NCI-H2196 (cell line): ENCODE measurements around the gene ADAR.

ENCODE experiments used
- DNase-seq: peaks from one replicate; lab custom pipeline; 2025; ENCODE audit not compliant: unreplicated experiment; lab: John Stamatoyannopoulos, UW

ADAR gene

DNA sequence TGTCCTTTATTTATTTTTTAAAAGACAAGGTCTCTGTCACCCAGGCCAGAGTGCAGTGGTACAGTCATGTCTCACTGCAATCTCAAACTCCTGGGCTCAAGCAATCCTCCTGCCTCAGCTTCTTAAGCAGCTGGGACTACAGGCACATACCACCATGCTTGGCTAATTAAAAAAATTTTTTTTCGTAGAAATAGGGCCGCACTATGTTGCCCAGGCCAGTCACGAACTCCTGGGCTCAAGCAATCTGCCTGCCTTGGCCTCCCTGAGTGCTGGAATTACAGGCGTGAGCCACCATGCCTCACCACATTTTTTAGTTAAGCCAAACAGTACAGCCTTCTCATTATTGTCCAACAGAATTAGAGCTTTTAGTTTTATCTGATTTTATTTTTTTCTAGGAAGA lies 7.4 kb upstream of the ADAR start:
- DNase-seq: no peak

DNA sequence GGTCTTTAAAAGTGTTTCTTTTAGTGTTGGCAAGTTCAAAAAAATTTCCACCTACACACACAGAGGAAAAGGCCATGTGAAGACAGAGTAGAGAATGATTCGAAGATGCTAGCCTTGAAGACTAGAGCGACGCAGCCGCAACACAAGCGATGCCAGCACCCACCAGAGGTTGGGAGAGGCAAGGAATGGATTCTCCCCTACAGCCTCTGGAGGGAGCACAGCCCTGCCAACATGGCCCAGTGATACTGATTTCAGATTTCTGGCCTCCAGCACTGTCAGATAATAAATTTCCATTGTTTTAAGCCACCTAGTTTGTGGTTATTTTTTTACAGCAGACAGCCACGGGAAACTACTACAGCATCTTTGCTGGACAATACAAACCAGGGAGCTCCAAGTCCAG lies 6.9 kb upstream of the ADAR start:
- no peak for DNase-seq

DNA sequence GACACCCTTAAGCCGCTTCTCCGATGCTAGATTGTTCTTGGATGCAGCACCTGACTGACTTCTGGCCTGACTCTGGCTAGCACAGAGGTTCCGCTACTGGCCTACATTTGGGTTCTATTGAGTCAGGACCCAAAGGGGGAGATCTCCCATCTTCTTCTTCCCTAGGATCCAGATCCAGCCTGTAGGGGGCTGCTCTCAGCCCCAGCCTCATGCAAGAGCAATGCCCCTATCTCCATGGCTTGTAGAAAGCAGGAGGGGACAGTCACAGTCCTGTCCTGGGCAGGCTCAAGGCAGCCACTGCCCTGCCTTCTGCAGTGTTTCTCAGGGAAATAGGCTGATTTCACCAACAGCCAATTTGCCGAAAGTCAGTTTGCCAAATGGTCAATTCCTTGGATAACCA lies 6.3 kb upstream of the ADAR start:
- no peak for DNase-seq

DNA sequence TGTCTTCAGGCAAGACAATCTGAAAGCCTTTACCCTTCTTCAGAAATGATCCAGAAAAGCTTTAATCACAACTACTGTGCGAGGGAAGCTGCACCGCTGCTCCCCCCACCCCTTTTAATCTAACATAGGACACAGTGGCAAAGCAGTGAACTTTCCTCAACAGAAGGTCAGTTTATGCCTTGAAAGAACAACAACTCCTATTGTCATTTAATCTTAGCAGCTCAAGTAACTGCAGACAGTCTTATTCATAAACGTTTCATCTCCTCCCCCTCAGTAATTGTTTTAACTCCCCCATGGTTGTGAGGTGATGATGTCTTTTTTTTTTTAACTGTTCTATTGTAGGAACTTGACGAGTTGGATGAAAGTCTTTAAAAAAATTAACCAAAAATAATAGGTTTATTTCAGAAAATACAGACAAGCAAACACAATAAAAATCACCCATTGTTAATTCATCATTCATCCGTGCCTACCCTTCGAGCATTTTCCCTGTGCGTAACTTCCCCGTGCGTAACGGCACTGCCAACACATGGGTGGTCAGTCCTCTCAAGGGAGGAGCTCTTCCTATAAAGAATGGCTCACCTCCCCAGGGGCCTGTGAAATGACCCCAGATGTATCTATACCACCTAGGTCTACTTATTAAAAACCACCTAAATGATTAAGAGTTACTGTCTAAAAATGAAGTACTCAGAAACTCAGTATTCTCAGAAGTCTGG lies 3.3 kb upstream of the ADAR start:
- no peak for DNase-seq

DNA sequence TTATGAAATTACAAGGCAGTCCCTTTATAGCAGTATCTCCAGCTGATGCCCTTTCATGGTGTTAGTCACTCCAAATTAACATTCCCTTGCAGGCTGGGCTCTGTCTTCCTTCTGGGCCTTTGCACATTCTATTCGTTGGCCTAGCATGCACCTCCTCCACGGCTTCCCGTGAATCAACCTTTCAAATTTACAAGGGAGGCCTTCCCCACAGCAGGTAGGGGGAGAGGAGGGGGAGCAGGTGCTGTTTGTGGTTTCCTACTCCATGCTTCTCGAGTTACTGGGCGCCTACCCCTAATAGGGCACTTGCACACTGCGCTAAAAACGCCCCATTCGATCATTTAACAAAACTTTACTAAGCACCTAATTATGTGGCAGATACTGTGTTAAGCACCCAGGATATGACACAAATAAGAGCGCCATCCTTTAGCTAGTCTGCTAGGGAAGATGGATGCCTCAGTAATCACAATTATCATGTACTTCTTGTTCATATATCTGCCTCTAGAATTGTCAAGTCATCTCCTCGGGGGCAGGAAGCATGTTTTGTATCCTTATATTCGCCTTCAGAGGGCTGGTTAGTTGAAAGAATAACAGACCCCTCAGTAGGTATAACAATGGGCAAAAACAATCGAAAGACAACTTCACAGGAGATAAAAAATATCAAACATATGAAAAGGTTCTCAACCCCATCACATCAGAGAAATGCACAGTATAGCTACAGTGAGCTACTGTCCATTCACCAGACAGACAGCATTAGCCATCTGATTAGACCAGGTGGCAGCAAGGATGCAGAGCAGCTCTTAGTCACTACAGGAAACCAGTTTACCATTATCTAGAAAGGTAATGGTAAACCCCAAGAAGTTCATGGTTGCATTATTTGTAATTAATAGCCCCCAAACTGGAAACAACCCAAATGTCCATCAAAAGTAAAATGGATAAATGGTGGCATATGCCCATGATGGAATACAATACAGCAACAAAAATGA lies 1.7 kb upstream of the ADAR start:
- peak; percentile 25 for DNase-seq

DNA sequence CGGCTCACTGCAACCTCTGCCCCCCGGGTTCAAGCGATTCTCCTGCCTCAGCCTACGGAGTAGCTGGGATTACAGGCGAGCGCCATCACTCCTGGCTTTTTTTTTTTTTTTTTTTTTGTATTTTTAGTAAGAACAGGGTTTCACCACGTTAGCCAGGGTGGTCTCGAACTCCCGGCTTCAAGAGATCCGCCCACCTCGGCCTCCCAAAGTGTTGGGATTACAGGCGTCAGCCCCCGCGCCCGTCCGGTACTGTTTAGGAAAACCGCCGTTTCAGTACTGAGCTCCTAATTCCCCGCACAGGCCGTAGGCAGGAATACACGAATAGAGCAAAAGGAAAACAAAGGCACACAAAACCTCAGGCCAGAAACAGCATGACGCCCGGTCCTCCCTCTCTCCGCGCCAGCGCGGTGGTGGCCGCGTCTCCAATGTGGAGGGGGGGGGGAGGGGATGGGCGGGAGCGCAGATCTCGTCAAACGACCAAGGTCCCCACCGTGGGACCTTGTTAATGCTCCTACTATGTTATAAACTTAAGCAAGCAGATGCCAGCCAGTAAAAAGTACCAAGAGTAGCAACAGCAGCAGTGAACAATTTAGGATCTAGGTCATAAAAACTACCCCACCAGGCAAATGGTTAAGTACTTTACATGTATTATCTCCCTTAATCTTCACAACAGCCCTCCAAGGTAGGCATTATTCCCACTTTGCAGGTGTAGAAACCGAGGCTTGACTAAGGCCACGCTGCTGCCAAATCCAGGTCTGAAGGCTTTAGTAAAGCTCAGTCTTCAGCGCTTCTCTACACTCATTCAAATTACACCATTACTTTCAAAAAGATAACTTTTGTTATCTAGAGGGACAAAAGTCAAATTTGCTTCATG lies 648 bp upstream of the ADAR start:
- peak; percentile 67 for DNase-seq

DNA sequence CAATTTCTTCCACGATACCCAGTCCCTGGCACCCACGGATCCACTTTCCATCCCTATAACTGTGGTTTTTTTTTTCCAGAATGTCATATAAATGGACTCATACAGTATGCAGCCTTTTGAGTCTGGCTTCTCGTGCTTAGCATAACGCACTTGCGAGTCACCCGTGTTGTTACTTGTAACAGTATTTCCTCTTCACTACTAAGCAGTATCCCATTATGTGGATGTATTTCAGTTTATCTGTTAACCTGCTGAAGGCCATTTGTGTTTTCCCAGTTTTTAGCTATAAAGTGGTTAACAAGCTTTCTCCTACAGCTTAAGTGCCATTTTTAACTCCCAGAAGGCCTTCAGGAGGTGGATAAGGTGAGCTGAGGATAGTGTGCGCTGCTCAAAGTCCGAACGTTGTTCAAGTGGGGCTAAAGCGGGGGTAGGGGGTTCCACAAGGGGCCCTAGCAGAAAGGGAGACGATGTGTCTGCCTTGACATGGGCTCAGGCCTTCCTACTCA lies 829 bp downstream of the ADAR start:
- no peak for DNase-seq

DNA sequence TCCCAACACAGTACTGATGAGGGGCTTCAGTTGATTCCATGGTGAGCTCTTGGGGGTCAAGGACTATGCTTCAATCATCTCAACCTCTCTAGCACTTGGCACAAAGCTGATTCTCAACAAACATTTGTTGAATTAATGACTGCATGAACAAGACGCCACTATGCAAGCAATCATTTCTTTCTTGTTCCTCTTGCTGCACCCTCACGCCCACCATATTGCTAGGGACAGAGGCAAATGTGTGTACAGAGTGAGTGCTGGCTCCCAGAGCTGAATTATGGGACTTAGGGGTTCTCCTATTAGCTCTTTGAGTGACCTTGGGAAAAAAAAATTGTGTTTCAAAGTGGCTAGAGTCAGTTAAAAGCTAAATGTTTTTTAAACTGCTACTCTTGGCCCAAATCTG lies 2.5 kb downstream of the ADAR start:
- DNase-seq: no peak

DNA sequence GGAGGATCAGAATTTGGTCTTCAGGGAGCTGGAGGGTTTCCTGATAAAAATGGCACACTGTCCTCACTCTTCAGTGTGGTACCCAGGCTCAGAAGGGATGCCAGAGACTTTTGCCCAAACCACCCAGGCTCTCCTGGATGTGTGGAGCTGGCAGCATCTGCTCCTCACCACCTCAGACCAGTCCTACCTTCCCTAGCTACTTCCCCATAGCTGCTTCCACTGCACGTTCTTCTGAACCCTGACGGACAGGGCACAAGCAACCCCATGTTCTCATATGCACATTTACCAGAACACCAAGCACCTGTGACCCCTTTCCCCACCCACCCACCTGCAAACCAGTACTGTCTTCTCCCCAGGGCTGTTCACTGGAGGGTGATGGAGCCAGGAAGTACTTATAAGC lies 4.7 kb downstream of the ADAR start:
- no peak for DNase-seq

DNA sequence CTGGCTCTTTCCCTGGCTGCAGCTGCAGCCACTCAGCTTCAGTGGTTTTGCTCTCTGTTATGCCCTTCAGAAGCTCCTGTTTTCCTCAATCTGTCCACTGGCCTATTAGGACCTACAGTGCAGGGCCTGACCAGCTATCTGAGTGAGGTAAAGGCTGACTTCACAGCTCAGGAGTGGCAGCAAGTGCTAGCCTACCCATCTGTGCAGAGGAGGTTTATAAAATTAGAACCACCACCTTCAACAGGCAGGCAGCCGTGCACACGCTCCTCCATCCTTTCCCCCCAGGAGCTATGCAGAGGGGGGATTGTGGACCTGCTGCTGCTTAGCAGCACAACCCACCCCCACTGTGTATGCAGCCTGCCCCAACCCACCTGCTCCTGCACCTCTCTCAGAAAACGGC lies 8.3 kb downstream of the ADAR start:
- no peak for DNase-seq

DNA sequence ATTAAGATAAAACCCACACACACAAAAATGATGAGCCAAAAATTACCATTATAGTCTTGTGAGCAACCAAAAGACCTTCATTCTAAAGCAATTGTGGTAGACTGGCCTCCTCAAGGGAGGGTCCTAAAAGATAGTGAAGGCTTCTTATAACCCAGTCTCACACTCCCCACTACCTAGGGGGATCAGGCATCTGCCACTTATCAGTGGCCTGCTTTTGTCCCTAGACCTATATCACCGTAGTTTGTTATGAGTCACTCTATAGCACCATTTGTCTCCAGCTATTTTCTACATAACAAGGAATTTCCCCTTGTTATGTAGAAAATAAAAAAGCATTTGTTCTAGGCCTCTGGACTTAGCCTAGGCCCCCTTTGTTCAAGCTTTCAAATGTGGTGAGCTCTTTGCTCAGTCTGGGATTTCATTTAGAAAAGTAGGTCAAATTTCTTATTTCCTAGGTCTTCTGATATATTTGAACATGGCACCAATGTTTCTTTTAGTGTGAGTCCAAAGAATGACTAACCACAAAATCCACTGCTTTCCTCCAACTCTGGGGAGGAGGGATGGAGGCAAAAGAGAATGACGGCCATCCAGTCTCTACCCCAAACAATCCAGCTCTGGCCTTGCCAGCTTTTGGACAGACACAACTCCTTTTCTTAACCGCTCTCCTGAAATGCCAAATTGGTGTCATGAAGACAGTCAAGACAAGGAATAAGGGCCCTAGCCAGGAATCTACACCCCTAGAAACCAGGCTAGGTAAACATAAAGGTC lies 8.9 kb downstream of the ADAR start:
- no peak for DNase-seq

DNA sequence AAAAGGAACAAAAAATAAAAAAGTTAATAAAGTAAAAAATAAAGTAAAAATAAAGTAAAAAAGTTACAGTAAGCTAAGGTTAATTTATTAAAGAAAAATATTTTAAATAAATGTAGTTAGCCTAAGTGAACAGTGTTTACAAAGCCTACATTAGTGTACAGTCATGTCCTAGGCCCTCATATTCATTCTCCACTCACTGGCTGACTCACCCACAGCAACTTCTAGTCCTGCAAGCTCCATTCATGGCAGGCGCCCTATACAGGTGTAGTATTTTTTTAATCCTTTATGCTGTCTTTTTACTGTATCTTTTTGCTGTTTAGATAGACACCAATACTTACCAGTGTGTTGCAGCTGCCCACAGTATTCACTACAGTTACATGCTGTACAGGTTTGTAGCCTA lies 12.4 kb downstream of the ADAR start:
- DNase-seq: no peak

DNA sequence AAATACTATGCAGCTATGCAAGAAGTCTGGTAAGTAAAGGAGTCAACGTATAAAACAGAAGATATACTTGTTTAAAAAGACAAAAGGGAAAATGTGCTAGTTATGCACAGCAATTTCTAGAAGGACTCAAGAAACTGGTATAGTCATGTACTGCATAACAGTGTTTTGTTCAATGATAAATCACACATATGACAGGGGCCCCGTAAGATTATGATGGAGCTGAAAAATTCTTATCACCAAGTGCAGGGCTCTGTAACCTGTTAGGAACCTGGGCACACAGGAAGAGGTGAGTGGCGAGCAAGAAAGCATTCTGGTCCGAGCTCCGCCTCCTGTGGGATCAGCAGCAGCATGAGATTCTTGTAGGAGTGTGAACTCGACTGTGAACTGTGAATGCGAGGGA lies 13.2 kb downstream of the ADAR start:
- DNase-seq: no peak

DNA sequence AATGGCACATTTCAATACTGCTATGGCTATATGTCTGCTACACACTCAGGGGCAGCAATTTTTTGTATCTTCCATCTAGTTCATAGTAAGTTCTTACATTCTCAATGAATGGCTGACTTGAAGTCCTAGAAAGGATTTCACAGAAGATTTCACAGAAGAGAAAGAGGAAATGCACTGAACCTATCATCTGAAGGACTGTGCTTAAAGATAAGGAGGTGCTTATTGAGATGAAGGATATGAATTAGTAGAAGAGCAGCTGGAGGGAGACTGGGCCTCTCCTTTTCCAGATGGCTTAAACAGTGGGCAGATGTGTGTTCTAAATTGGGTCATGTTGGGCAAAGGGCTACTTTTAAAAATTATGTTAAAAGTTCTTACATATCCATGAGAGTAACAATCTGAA lies 14.6 kb downstream of the ADAR start:
- DNase-seq: no peak

DNA sequence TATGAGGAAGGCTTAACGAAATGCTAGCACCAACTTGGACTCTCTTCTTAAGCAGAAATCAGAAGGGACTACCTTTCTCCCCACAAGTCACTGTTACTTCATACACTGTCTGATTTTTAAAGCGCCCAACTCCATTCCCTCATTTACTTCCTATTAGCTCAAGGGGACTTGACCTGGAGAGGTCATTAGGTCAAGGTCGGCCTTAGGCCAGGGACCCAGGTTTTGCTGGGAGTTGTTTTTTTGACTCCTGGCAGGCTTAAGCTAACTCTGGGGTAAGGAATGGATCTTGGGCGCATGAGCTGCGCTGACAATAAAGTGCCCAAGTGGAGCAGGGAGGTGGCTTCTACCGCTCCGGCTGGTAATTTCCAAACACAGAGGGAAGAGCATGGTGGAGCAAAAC lies 16.8 kb downstream of the ADAR start:
- no peak for DNase-seq

DNA sequence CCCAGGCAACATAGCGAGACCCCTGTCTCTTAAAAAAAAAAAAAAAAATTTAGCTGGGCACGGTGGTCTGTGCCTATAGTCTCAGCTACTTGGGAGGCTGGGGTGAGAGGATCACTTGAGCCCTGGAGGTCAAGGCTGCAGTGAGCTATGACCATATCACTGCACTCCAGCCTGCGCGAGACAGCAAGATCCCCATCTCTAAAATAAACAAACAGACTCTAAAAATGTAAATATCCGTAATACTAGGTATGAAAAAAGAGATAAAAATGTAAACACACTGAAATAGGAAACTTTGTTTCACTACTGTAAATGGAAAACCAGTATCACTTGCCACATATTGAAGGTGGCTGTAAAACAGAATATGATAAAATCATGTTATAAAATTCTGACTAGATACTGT lies 17.2 kb downstream of the ADAR start:
- DNase-seq: no peak

DNA sequence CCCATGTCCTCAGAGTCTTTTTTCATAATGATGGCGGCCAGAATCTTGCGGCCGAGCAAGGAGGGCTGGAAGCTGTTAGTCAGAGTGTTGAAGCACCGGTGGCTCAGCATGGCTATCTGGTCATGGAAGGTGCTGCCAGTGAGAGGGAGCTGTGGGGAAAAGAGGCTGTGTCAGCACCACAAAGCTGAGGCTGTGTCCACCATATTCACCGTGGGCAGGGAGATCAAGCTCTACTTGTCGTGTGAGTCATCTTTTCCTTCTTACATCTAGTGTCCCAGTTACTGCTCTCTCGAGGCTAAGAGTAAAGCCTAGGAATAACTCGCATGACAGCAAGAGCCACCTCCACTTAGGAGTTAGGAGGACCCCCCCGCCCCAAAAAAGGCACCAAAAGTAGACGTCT lies 18.2 kb downstream of the ADAR start:
- no peak for DNase-seq

DNA sequence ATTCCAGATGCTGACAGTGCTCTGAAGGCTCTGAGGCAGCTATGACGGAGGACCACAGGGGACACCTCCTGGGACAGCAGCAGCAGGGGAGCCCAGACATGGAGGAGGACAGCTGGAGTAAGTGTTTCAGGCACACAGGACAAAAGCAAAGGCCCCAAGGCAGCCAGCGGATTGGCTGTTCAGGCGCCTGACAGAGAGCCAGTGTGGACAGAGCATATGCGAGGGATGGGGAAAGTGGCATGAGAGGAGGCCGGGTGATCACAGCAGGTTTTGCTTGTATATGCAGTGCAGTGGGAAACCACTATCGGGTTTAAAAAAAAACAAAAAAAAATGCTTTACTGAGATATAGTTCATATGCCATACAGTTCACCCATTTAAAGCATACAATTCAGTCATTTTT lies 21.3 kb downstream of the ADAR start:
- DNase-seq: no peak

DNA sequence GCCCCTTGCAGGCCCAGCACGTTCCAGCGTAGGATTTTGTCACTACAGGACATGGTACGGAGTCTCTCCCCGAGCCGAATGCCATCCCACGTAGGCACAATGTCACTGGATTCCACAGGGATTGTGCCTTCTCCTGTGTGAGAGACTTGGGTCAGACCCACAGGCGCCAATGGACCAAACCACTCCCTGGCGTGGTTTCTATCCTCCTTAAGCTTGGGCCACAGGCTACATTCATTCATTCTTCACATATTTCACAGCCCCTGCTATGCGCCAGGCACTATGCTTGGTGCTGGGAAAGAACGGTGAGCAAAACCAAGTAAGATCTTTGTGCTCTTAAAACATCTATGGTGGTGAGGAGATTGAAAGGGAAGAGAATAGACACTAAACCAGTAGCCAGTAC lies 21.8 kb downstream of the ADAR start:
- DNase-seq: no peak

DNA sequence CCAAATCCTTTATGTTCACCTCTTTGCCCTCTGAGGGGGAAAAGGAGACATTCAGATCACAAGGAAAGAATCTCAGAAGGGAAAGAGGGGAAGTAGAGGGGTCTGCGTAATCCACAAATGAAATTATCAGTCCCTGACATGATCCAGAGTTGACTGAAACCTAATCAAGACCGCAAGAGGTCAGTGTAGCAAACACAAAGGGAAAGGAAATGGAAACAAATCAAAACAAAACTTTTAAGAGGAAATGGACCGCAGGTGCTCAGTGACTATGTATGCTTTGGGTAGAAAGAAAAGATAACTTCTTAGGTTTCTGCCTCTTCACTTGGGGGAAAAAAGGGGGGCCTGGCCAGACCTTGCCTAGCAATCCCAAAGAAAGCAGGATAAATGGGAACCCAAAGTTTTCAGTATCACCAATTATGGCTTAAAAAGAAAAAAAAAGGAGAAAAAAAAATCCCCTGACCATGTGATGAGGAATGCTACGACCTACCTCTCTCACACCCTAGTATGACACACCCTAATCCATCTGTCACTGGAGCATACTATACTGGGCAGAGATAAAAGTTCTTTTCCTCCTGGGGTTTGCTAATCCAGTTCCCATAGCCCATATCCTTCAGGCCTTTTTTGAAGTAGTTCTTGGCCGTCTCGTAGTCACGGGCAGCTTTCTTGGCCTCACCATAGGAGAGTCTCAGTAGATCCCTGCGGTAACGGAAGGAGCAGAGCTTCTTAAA lies 23.6 kb downstream of the ADAR start:
- no peak for DNase-seq
